Heart left ventricle (tissue), 13 donors: ENCODE data around the gene TSR1.

Source experiments
- POLR2A ChIP-seq, 2 donors: fragments of 450-650 bp; IDR thresholded peaks; one replicate each; pipeline ENCODE4 v1.6.1; 2017; ENCODE audit warnings: antibody characterized with exemption in 2 of 2, mild to moderate bottlenecking in 2 of 2, moderate library complexity in 2 of 2
- TF ChIP-seq, protein P1 (sequence below), 12 donors: fragments of 200-600 bp; sonication (generic) in 4 of 12; IDR thresholded peaks; one replicate each; pipeline versions ENCODE4 v1.5.0 to v1.8.0; 2018 to 2022; ENCODE audit warnings: antibody characterized with exemption in 12 of 12, mild to moderate bottlenecking in 5 of 12
- donor health status: ischemic (EF 13 %, LVEDD 7.1; RV severe dilation, severe dysfunction).
- donor health status: DM: no; HTN: yes; CAD: no.
- donor health status: DM: no; HTN: no; CAD: no.
- donor health status: ischemic (EF 25% LVEDD 6.9; RV normal size, moderate dysfunction).
- donor health status: ischemic (EF 25% LVEDD 5.7; RV mildly dilated, moderate dysfunction).
- donor health status: ischemic (EF 35%, LVEDD 5.7; RV mildly dilated, moderate dysfunction).
- donor health status: nonischemic (EF 11% LVEDD 7.7; RV severe dilation, severe dysfunction).
- donor health status: DM: yes; HTN: yes; CAD: no.
- donor health status: PGD.
- donor health status: ischemic (EF 29% LVEDD 5.4; RV normal size, mild dysfunction).
- donor health status: nonischemic (EF 23%, LVEDD 6.1; RV moderate dilation, normal function).

DNA sequence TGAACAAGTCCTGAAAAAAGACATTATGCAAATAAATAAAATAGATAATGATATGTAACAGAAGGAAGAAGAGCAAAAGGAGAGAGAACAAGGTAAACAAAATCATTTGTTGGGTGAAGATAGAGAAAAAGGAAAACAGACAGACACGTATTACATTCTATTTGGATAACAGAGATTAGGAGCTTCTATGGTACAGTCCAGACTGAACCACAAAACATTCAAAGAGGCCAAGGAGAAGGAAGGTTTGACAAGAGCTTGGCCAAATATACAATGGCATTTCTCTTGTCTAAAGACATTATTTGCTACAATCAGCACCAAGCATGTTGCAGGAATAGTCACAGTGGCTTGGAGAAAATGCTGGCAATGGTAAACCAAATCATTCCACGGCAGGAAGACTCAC lies 61.8 kb downstream of the TSR1 start:
- TF ChIP-seq, protein P1, sequence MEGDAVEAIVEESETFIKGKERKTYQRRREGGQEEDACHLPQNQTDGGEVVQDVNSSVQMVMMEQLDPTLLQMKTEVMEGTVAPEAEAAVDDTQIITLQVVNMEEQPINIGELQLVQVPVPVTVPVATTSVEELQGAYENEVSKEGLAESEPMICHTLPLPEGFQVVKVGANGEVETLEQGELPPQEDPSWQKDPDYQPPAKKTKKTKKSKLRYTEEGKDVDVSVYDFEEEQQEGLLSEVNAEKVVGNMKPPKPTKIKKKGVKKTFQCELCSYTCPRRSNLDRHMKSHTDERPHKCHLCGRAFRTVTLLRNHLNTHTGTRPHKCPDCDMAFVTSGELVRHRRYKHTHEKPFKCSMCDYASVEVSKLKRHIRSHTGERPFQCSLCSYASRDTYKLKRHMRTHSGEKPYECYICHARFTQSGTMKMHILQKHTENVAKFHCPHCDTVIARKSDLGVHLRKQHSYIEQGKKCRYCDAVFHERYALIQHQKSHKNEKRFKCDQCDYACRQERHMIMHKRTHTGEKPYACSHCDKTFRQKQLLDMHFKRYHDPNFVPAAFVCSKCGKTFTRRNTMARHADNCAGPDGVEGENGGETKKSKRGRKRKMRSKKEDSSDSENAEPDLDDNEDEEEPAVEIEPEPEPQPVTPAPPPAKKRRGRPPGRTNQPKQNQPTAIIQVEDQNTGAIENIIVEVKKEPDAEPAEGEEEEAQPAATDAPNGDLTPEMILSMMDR (IDR thresholded peaks at IDR 0.05), result no peak
- no peak for TF ChIP-seq POLR2A (IDR thresholded peaks at IDR 0.05)
